Measurements from ENCODE around the gene SLAMF1.

The SLAMF1 gene

GRCh38 chr1:160659566-160659965 is 12.7 kb upstream of the SLAMF1 start:
- Histone ChIP-seq H3K4me3 (ENCODE audit: low read depth, low read length) (no peak overlapping the region), H3K4me1 (no peaks in the 10 kb centered on the region), H3K27me3 (no peaks in the 10 kb centered on the region), H3K9me3 (no peaks in the 10 kb centered on the region), H3K36me3 (no peaks in the 10 kb centered on the region)
- no peak for TF ChIP-seq CTCF (IDR thresholded peaks at IDR 0.05; ENCODE audit: low read depth, low read length)
- DNase-seq, result no peak

GRCh38 chr1:160658814-160659193 is 12.0 kb upstream of the SLAMF1 start:
- no peaks in the 10 kb centered on the region for H3K27me3 ChIP-seq
- H3K4me1 ChIP-seq, result no peaks in the 10 kb centered on the region
- no peaks in the 10 kb centered on the region for H3K36me3 ChIP-seq
- no peak for DNase-seq
- no peak overlapping the region for H3K4me3 ChIP-seq (ENCODE audit: low read depth, low read length)
- H3K9me3 ChIP-seq, result no peaks in the 10 kb centered on the region
- no peak for TF ChIP-seq CTCF (IDR thresholded peaks at IDR 0.05; ENCODE audit: low read depth, low read length)

- H3K9me3 ChIP-seq, result no peaks in the 10 kb centered on the region
- TF ChIP-seq CTCF (IDR thresholded peaks at IDR 0.05; ENCODE audit: low read depth, low read length), result no peak
- no peak for DNase-seq
- H3K4me1 ChIP-seq, result no peaks in the 10 kb centered on the region
- no peaks in the 10 kb centered on the region for H3K36me3 ChIP-seq
- no peak overlapping the region for H3K4me3 ChIP-seq (ENCODE audit: low read depth, low read length)
- no peaks in the 10 kb centered on the region for H3K27me3 ChIP-seq
Observed at GRCh38 chr1:160658162-160658813, 11.4 kb upstream of the SLAMF1 start.

- TF ChIP-seq CTCF (IDR thresholded peaks at IDR 0.05; ENCODE audit: low read depth, low read length), result no peak
Observed at GRCh38 chr1:160657250-160657781, 10.5 kb upstream of the SLAMF1 start.

DNA sequence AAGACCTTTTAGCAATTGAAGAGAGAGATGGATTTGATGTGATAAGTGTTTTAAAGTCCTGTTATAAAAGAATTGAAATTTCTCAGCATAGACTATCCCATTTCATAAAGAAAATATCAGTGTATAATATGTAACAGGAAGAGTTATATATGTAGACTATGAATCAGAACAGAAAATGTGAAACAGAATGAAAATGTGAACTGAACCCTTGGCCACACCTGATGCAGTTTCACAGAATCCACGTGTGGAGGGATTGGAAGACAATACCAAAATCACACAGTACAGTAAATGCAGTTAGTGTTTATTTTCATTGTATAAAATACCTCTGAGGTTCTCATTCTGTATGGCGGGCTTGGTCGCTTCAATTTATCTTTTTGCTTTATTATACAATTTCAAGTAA is 9.9 kb upstream of the SLAMF1 start:
- no peaks in the 10 kb centered on the region for H3K27me3 ChIP-seq
- no peak for DNase-seq
- H3K36me3 ChIP-seq, result no peaks in the 10 kb centered on the region
- no peaks in the 10 kb centered on the region for H3K9me3 ChIP-seq
- H3K4me1 ChIP-seq, result no peaks in the 10 kb centered on the region
- no peak overlapping the region for H3K4me3 ChIP-seq (ENCODE audit: low read depth, low read length)
- TF ChIP-seq CTCF (IDR thresholded peaks at IDR 0.05; ENCODE audit: low read depth, low read length), result no peak

More at GRCh38 chr1:160657250-160657781, 10.5 kb upstream of the SLAMF1 start:
- H3K4me1 ChIP-seq, result no peaks in the 10 kb centered on the region
- no peak overlapping the region for H3K4me3 ChIP-seq (ENCODE audit: low read depth, low read length)
- H3K36me3 ChIP-seq, result no peaks in the 10 kb centered on the region
- no peak for DNase-seq
- no peaks in the 10 kb centered on the region for H3K27me3 ChIP-seq
- H3K9me3 ChIP-seq, result no peaks in the 10 kb centered on the region

DNA sequence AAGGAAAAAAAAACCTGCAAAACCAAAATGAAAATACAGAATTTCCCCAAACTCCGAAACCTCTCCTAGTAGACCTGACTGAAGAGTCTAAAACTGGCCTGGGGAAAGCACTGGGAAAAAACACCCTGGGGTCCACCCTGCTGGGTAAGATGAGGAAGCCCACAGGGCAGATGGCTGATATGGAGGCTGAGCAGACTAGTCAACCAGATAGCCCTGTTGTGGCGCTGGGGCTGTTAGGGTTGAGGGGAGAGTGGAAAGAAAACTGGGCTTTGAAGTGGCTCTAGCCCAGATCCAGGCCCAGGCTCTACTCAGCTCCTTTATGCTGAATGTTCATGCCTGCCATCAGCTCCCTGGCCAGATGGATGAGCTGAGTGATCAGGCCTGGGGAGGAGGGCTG is 6.8 kb upstream of the SLAMF1 start:
- Histone ChIP-seq H3K36me3 (no peaks in the 10 kb centered on the region), H3K4me3 (ENCODE audit: low read depth, low read length) (no peak overlapping the region), H3K9me3 (no peaks in the 10 kb centered on the region), H3K27me3 (no peaks in the 10 kb centered on the region), H3K4me1 (no peaks in the 10 kb centered on the region)
- DNase-seq, result no peak
- no peak for TF ChIP-seq CTCF (IDR thresholded peaks at IDR 0.05; ENCODE audit: low read depth, low read length)
